GM21390 (cell line): ENCODE results near the gene C16orf78.

Experiments
- ATAC-seq: cut with Tn5 transposase; IDR thresholded peaks from one replicate; pipeline ENCODE4 v1.9.1; 2021; ENCODE audit not compliant: unreplicated experiment

Gene C16orf78

GRCh38 chr16:49382916-49383315 is 9.3 kb downstream of the C16orf78 start:
- no peak for ATAC-seq

DNA sequence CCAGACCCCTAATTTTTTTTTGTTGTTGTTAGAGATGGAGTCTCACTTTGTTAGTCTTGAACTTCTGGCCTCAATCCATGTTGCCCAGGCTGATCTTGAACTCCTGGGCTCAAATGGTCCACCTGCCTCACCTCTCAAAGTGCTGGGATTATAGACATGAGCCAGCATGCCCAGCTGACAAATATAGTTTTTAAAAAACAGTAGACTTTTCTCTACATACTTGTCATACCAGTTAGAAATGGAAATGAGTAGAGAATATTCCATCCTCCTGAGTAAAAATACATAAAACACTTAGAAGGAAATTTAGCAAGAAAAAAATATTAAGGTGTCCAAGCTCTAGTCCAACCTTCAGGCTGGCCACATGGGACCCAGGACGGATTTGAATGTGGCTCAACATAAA is 21.4 kb downstream of the C16orf78 start:
- ATAC-seq = no peak

DNA sequence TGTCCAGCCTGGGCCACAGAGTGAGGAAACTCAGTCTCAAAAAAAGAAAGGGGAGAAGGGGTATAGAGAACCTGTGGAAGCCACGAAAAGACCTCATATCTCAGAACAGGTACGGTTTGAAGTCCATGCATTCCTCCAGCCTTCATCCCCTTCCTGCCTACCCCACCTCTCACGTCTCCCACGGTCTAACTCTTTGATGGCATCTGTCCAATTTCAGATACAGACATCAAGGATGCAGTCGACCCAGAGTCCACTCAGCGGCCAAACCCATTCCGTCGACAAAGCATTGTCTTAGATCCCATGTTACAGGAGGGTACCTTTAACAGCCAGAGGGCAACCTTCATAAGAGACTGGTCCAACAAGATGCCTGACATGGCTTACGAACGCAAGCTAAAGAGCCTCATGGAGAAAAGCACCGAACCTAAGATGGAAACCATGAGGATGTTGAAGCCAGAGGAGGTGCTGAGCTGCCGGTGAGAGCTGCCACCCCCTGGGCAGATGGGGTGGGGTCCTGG is 22.7 kb downstream of the C16orf78 start:
- no peak for ATAC-seq

- no peak for ATAC-seq
These were observed 25.2 kb downstream of the C16orf78 start for GRCh38 chr16:49398761-49399160.

GRCh38 chr16:49399594-49400364 is 26.2 kb downstream of the C16orf78 start:
- peak; percentile 100 for ATAC-seq

DNA sequence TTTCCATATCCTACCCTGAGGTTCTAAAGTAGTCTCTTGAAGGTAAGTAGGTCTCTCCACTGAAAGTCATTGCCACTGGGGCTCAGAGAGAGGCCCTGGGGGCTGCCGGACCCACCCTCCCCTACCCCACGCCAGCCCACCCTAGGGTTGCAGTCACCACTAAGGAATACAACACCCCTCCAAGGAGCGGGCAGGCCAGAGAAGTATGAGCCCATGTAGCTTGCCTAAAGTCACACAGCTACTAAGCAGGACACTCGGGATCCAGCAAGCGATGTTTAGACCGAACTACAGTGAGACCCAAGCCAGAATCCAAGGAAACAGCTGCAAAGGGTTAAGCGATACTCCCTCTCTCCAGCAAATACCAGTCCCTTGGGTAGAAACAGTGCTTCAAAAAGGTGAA is 27.0 kb downstream of the C16orf78 start:
- no peak for ATAC-seq

DNA sequence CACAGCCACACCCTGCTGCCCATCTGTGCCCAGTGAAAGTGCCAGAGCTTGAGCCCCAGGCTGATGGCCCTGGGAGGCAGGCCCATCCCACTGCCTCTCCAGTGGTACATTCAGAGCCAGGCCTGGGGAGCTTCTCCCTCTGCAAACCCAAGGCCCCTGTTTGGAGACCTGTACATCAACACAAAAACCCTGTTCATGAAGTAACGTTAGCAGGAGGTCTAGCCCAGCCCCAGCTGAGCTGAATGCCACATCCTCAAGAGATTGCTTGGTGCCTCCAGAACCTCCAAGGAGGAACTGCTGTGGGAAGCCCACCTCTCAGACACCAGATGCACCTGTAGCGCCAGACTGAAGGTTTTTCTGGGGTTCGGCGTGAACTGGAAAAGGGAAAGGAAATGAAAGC is 31.5 kb downstream of the C16orf78 start:
- ATAC-seq = no peak

- ATAC-seq = no peak
These were observed 31.9 kb downstream of the C16orf78 start for GRCh38 chr16:49405530-49405929.

GRCh38 chr16:49407873-49408550 is 34.4 kb downstream of the C16orf78 start:
- ATAC-seq = peak; percentile 93

GRCh38 chr16:49409121-49409520 is 35.5 kb downstream of the C16orf78 start:
- no peak for ATAC-seq

- ATAC-seq = no peak
These were observed 36.6 kb downstream of the C16orf78 start for GRCh38 chr16:49410226-49410625.

DNA sequence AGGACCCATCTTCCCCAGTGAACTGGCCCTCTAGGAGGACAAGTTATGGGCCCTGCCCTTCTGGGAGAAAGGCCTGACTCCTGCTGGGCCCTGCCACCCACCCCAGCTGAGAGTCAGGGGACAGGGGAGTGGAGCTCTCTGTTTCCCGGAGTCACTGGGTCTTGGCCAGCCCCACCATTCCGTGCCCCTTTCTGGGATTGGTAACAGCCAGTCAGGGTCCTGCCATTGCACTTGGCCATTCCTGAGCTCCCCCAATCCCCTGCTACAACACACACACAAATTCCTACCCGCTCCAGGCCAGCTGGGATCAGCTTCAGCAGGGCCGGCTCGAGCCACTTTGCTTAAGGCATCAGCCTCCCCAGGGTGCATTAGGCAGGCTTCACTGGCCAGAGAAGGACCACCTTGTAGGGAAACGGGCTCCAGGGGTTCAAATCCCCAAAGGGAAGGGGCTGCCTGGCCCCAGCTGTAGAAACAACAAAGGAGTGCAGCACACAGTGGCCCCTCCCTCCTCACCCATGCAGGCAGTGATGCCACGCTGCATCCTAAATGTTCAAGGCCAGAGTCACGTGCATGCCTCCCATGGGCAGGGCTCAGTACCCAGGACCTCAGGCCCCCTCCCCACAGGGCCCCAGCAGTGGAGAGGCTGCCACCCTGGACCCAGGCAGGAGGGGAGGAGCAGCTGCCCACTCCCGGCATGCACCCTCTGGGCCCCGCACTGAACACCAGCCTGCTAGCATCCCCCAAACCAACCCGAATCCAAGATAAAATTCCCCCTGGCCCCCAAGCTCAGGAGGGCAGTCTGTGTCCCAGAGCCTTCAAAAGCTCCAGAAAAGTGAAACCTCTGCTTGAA is 37.7 kb downstream of the C16orf78 start:
- no peak for ATAC-seq

GRCh38 chr16:49414671-49415070 is 41.1 kb downstream of the C16orf78 start:
- ATAC-seq = no peak

DNA sequence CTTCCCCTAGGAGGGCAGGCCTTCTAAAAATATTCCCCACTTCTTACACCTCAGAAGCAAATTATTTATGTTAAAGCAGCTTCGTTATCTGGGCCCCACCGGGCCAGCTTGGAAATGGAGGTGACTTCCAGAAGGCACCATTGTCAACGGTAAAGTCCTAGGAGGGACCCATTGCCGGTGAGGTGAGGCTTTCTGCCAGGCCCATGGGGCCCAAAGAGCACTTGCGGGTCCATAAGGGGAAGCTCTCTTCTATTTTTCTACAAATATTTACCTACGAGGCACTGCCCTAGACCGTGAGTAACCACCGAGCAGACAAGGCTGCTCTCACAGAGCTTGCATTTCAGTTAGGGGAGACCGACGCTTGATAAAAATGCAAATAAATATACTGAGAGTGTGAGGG is 41.5 kb downstream of the C16orf78 start:
- no peak for ATAC-seq

DNA sequence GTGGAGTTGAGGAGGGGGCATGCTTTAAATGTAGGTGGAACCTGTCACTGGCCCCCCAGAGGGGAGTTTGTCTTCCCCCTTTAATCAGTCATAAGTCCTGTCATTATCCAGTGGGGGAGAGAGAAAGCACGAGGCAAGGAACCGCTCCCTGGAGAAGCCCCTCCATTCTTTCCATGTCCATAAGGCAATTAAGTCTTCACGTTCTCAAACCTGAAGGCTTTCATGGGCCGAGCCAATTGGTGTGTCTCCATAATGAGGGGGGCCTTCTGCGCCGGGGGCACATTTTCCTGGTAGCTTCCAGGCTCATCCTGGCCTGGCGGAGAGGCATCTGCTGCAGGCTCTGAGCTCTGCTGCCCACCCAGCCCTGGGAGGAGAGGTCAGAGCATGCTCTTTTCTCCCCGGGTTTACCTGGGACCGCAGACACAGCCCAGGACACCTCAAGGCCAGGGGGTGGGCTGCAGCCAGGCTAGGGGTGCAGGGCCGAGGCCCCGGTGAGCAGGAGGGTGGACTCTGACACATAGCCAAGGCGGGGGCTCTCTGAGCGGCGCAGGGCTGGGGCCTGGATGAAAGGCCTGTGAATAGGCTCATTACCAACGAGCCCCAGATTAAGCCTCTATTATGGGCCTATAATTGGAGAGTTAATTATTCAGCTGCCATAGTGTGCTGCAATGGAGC is 42.5 kb downstream of the C16orf78 start:
- ATAC-seq = no peak

GRCh38 chr16:49417354-49417753 is 43.8 kb downstream of the C16orf78 start:
- ATAC-seq = no peak

DNA sequence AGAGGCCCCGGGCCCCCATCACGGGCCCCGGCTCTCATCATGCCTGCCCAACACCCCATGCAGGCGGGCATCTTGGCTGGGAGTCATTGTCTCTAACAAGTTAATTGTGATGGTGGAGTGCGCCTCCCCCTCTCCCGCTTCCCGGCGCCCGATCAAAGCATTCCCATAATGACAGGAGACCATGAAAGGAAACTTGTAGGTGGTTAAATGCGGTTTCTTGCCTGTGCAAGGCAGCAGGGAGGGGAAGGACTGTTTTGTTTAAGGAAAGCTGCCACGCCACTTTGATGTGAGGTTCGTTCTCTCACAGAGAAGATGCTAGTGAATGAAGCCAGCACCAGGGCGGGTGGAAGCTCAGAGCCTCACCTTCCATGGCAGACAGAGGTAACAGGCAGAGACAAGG is 45.4 kb downstream of the C16orf78 start:
- no peak for ATAC-seq

DNA sequence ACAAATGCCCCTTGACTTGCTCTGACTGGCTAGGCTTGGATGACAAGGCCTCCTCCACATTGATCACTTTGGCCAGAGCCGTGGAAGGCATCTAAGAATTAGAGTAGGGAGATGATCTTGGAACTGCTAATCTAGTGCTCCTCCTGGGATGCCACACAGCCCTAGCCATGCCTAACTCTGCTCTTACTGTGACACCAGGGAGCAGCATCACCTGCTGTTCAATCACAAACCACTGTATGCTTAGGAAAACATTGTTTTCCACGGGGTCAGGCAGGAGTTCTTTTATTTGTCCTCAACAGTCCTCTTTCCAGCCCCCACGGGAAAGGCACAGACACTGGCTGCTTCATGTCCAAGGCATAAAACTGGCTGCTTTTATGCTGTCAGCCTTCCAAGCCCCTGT is 46.3 kb downstream of the C16orf78 start:
- ATAC-seq = no peak

DNA sequence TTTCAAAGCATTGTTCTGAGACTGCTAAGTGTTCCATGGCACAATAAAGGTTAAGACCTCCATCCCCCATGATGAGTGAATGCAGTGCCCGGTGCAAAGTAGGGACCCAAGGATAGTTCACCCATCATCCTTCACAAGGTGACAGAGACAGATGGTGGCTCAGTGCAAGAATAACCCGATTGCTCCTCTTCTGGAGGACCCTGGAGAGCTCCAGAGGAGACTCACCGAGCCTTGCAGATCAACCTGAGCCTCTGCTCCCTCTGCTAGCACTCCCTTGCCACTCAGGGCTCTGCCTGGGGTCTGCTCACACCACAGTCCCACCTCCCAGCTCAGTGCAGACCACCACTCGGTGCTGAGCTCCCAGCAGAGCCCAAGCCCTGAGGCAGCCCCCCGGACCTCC is 49.3 kb downstream of the C16orf78 start:
- no peak for ATAC-seq

GRCh38 chr16:49424961-49425360 is 51.4 kb downstream of the C16orf78 start:
- no peak for ATAC-seq

- no peak for ATAC-seq
These were observed 54.2 kb downstream of the C16orf78 start for GRCh38 chr16:49427771-49428170.
